ENCODE results near the gene PARD6G.

DNA sequence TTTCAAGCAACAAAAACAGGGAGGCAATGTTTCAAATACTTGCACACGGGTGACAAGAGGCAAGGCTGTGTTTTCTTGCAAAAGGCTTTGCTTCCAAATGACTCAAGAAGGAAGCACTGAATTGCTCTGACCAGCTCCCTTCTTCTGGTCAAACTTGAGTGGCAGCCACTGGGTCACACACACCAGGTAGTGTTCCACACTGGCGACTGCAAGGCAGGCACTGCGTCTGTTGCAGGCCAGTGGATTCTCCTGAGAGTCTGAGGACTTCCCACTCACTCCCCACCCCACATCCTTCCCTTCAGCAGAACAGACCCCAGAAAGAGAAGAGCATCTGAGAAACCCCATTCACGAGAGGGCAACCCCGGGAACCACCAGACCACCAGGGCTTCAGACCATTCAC, 19.8 kb downstream of the PARD6G start:
- TF ChIP-seq, protein P1, sequence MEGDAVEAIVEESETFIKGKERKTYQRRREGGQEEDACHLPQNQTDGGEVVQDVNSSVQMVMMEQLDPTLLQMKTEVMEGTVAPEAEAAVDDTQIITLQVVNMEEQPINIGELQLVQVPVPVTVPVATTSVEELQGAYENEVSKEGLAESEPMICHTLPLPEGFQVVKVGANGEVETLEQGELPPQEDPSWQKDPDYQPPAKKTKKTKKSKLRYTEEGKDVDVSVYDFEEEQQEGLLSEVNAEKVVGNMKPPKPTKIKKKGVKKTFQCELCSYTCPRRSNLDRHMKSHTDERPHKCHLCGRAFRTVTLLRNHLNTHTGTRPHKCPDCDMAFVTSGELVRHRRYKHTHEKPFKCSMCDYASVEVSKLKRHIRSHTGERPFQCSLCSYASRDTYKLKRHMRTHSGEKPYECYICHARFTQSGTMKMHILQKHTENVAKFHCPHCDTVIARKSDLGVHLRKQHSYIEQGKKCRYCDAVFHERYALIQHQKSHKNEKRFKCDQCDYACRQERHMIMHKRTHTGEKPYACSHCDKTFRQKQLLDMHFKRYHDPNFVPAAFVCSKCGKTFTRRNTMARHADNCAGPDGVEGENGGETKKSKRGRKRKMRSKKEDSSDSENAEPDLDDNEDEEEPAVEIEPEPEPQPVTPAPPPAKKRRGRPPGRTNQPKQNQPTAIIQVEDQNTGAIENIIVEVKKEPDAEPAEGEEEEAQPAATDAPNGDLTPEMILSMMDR (IDR thresholded peaks at IDR 0.05), result no peak
- TF ChIP-seq POLR2A (IDR thresholded peaks at IDR 0.05), result no peak
- TF ChIP-seq POLR2AphosphoS5 (IDR thresholded peaks at IDR 0.05), result no peak
- TF ChIP-seq EP300 (IDR thresholded peaks at IDR 0.05; ENCODE audit: low read depth), result no peak
